DOHH2 (cell line): ENCODE results near the gene KCTD16.

Experiments used
- H3F3A ChIP-seq: fragments of 200-600 bp; sonication (generic), shearing (Covaris generic); 2 replicates; pipeline ENCODE4 v1.6.0; 2016; ENCODE audit warnings: antibody characterized with exemption, mild to moderate bottlenecking; ENCODE audit not compliant: control insufficient read depth, insufficient read depth
- H3K27ac ChIP-seq: fragments of 200-600 bp; sonication (generic); 2 replicates; pipeline ENCODE4 v1.5.1; 2014; ENCODE audit warnings: low read depth, mild to moderate bottlenecking, low read length, moderate library complexity
- H3K27me3 ChIP-seq: fragments of 200-600 bp; sonication (generic); 2 replicates; pipeline ENCODE4 v1.6.1; 2014; ENCODE audit warnings: mild to moderate bottlenecking, low read length, mixed read lengths; ENCODE audit not compliant: control insufficient read depth
- H3K36me3 ChIP-seq: fragments of 200-600 bp; sonication (generic); 2 replicates; pipeline ENCODE4 v1.6.1; 2014; ENCODE audit warnings: mild to moderate bottlenecking, low read length, moderate library complexity, mixed read lengths; ENCODE audit not compliant: control insufficient read depth
- H3K4me1 ChIP-seq: fragments of 200-600 bp; sonication (generic); 2 replicates; pipeline ENCODE4 v1.6.1; 2014; ENCODE audit warnings: mild to moderate bottlenecking, low read length, mixed read lengths; ENCODE audit not compliant: control insufficient read depth
- H3K4me2 ChIP-seq: fragments of 200-600 bp; sonication (generic); 2 replicates; pipeline ENCODE4 v1.6.0; 2014; ENCODE audit warnings: mild to moderate bottlenecking, low read length, moderate library complexity
- H3K4me3 ChIP-seq: fragments of 200-600 bp; sonication (generic); 2 replicates; pipeline ENCODE4 v1.5.1; 2014; ENCODE audit warnings: mild to moderate bottlenecking, low read length, mixed read lengths
- H3K79me2 ChIP-seq: fragments of 200-600 bp; sonication (generic); 2 replicates; pipeline ENCODE4 v1.6.1; 2014; ENCODE audit warnings: mild to moderate bottlenecking, low read length, mixed read lengths; ENCODE audit not compliant: control insufficient read depth
- H3K9me2 ChIP-seq: fragments of 200-600 bp; sonication (generic); replicated peaks from 2 replicates; pipeline ENCODE4 v1.6.1; 2014; ENCODE audit warnings: mild to moderate bottlenecking, low read length, mixed read lengths; ENCODE audit not compliant: control insufficient read depth
- H3K9me3 ChIP-seq: fragments of 200-600 bp; sonication (generic); 2 replicates; pipeline ENCODE4 v1.6.1; 2014; ENCODE audit warnings: antibody characterized with exemption, low read length, mixed read lengths; ENCODE audit not compliant: control insufficient read depth, insufficient read depth
- H4K20me1 ChIP-seq: fragments of 200-600 bp; sonication (generic); 2 replicates; pipeline ENCODE4 v1.6.0; 2014; ENCODE audit warnings: low read depth, mild to moderate bottlenecking, antibody characterized with exemption, low read length, moderate library complexity; ENCODE audit not compliant: control insufficient read depth, insufficient read depth
- EZH2phosphoT487 ChIP-seq: fragments of 200-600 bp; sonication (generic); IDR thresholded peaks from 2 replicates; pipeline ENCODE4 v1.6.1; 2017; ENCODE audit warnings: borderline replicate concordance, mild to moderate bottlenecking, antibody characterized with exemption, low read length, moderate library complexity, mixed read lengths
- TF ChIP-seq, protein P1 (sequence below): fragments of 200-600 bp; sonication (generic); IDR thresholded peaks from one replicate; pipeline ENCODE4 v1.5.1; 2014; ENCODE audit warnings: antibody characterized with exemption, mild to moderate bottlenecking, low read depth, low read length; ENCODE audit not compliant: poor library complexity, severe bottlenecking

KCTD16 gene

DNA sequence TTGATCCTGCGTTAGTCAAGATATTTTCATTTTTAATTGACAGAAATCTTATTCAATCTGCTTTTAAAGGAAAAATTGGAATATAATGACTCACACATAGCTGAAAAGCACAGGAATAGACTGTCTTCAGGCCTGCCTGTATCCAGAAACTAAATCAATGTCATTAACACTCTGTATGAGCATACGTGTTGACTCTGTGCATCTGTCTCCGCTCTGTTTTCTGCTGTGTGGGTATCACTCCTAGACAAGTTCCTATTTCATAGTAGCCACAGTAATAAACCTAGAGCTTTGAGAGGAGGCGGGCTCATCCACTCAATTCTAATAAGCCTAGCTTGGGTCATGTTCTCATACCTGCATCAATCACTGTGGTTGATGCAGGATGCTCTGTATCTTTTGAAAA is 267.6 kb downstream of the KCTD16 start:
- no peaks in the 10 kb centered on the region for H3F3A ChIP-seq
- no peaks in the 10 kb centered on the region for H3K4me1 ChIP-seq
- H3K9me2 ChIP-seq: no peaks in the 10 kb centered on the region; the same call in 1 of the 2 replicates
- TF ChIP-seq, protein P1, sequence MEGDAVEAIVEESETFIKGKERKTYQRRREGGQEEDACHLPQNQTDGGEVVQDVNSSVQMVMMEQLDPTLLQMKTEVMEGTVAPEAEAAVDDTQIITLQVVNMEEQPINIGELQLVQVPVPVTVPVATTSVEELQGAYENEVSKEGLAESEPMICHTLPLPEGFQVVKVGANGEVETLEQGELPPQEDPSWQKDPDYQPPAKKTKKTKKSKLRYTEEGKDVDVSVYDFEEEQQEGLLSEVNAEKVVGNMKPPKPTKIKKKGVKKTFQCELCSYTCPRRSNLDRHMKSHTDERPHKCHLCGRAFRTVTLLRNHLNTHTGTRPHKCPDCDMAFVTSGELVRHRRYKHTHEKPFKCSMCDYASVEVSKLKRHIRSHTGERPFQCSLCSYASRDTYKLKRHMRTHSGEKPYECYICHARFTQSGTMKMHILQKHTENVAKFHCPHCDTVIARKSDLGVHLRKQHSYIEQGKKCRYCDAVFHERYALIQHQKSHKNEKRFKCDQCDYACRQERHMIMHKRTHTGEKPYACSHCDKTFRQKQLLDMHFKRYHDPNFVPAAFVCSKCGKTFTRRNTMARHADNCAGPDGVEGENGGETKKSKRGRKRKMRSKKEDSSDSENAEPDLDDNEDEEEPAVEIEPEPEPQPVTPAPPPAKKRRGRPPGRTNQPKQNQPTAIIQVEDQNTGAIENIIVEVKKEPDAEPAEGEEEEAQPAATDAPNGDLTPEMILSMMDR: no peak
- TF ChIP-seq EZH2phosphoT487: no peak
- H3K27ac ChIP-seq: no peak overlapping the region
- H3K4me2 ChIP-seq: no peak overlapping the region
- H4K20me1 ChIP-seq: no peaks in the 10 kb centered on the region
- H3K79me2 ChIP-seq: no peaks in the 10 kb centered on the region
- no peaks in the 10 kb centered on the region for H3K36me3 ChIP-seq
- H3K9me3 ChIP-seq: no peaks in the 10 kb centered on the region
- no peak overlapping the region for H3K4me3 ChIP-seq
- H3K27me3 ChIP-seq: no peaks in the 10 kb centered on the region

DNA sequence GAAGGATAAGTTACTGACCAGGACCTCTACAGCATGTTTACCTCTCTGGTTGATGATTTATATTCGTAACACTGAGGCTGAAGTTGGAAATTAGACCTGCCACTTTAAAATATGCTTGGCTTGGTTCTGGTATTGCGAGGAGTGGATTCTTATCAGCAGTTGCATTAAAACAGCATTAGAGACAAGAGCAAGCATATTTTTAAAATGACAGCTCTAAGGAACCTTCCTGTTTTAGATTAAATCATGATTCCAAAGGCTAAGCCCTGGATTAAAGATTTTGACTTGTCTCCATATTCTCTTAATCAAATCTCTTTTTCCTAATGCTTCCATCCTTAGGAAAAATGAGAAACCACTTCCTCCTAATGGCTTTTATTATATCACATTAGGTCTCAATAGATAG is 277.8 kb downstream of the KCTD16 start:
- no peaks in the 10 kb centered on the region for H3K4me1 ChIP-seq
- TF ChIP-seq, protein P1: no peak
- TF ChIP-seq EZH2phosphoT487: no peak
- H3K4me3 ChIP-seq: no peak overlapping the region
- H3K79me2 ChIP-seq: no peaks in the 10 kb centered on the region
- no peaks in the 10 kb centered on the region for H3K27me3 ChIP-seq
- no peaks in the 10 kb centered on the region for H3K9me3 ChIP-seq
- H4K20me1 ChIP-seq: no peaks in the 10 kb centered on the region
- no peaks in the 10 kb centered on the region for H3F3A ChIP-seq
- H3K36me3 ChIP-seq: no peaks in the 10 kb centered on the region
- no peaks in the 10 kb centered on the region for H3K9me2 ChIP-seq
- no peak overlapping the region for H3K27ac ChIP-seq
- no peak overlapping the region for H3K4me2 ChIP-seq

DNA sequence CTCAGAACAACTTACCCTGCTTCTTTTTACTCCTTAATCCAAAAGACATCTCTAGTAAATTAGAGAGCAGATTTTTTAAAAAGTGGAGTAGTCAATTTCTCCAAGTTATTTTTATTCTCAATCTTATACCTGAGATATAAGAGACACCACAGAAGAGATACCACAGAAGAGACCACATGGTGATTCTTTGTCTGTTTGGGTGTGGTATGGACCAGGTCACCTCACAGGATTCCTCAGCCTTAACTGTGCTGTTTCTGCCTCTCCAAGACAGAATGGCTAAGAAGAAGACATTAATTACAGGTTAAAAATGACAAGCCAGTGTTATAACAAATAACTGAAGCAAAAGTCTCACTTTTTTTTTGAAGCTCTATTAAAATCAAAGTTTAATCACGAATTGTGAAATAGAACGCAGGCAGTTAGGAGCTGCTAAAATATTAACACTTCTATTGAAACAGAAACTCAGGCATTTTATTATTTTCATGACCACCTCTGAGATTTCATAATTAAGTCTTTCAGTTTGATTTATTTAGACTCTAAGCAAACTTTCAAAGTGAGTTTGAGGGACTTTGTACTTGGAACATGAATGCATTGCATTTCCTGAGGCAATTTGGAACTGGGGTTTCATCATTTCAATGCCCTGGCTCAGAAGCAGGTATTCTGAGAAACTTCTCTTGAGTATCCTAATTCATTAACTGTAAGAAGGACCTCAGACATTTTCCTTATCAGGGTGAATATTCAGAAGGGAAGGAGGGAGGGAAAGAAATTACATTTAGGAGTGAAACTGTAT is 280.7 kb downstream of the KCTD16 start:
- H3K79me2 ChIP-seq: no peaks in the 10 kb centered on the region

More for the DNA sequence above, 280.7 kb downstream of the KCTD16 start:
- H3F3A ChIP-seq: no peaks in the 10 kb centered on the region
- H4K20me1 ChIP-seq: no peaks in the 10 kb centered on the region
- H3K4me2 ChIP-seq: no peak overlapping the region
- TF ChIP-seq EZH2phosphoT487: no peak
- TF ChIP-seq, protein P1: no peak
- no peak overlapping the region for H3K4me3 ChIP-seq
- H3K27me3 ChIP-seq: no peaks in the 10 kb centered on the region
- no peaks in the 10 kb centered on the region for H3K9me2 ChIP-seq
- H3K27ac ChIP-seq: no peak overlapping the region
- no peaks in the 10 kb centered on the region for H3K4me1 ChIP-seq
- no peaks in the 10 kb centered on the region for H3K36me3 ChIP-seq
- H3K9me3 ChIP-seq: no peaks in the 10 kb centered on the region
